ENCODE measurements around the gene CPNE7.

CPNE7 gene

DNA sequence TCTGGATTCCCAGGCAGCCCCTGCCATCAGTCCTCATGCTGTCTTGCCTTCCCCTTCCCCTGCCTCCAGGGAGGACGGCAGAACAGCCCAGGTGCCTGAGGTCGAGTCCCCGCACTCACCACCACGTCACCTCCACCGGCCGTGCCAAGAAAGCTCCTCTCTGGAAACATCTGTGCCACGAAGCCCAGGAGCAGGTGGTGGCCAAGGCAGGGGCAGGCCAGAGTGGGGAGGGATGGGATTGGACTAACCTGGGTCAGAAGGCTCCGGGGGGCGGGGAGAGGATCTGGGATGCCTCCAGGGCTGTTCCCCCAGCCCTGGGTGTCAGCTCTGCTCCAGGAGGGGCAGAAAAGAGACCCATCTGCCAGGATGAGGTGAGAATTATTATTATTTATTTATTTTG is 30.4 kb downstream of the CPNE7 start:
- DNase-seq: no peak

GRCh38 chr16:89607453-89607852 is 31.9 kb downstream of the CPNE7 start:
- no peak for DNase-seq

- DNase-seq: no peak
These were observed 32.6 kb downstream of the CPNE7 start for GRCh38 chr16:89607937-89608740.

- no peak for DNase-seq
These were observed 34.5 kb downstream of the CPNE7 start for GRCh38 chr16:89610108-89610453.

DNA sequence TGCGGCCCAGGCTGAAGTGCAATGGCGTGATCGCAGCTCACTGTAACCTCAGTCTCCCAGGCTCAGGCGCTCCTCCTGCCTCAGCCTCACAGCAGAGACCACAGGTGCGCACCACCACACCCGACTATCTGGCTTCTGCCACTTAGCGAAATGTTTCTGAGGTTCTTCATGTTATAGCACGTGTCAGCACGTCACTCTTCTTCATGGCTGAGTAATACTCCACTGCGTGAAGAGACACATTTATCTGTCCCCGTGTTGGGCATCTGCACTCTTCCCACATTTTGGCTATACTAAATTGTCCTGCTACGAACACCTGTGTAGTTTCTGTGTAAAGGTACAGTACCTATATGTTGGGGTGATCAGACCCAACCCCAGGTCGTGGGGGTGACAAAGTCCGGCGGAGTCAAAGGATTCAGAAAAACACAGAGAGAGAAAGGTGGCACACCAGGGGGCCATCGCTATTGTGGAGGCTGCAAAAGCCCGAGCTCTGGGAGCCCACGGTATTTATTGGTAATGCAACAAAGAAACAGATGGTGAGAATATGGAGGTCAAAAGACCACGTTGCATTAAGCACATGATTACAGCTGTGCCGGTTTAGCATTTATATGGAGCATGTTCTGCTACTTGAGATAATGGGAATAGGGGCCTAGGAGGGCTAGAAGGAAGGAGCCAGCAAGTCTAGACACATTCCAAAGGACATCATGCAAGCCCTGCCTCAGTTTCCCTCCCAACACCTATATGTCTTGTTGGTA is 37.0 kb downstream of the CPNE7 start:
- no peak for DNase-seq

DNA sequence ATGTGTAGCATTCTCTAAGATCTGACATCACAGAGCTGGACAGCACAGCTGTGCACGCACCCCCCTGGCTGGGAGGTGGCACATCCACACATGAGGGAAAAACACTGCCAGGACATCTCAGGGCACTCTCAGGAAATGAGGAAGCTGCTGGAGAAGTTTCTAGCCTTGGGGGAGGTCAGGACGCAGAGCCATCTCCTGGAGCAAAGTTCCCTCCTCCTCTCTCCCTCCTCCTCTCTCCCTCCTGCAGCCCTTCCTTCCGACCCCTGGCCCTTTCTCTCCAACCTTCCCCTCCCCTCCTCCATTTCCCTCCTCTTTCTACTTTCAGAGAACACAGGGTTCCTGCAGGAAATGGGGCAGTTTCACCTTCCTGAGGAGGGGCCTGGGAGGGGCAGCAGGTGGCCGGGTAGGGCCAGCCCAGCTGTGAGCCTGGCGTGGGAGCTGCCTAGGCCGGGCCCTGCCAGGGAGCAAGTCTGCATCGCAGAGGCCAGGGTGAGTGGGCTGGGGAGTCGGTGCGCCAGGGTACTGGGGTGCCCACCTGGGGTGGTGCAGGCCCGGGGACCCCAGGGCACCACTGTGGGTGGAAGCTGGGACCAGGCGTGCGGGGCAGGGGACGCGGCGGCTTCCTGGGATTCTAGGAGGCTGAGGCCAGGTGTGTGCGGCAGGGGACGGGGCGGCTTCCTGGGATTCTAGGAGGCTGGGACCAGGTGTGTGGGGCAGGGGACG is 37.8 kb downstream of the CPNE7 start, which contains the start of gene DPEP1:
DPEP1 (plus strand) TSS at position 412 of the 723 bp plus-strand sequence. CDS start 16,769 bp downstream, outside the sequence.
- DNase-seq: no peak

GRCh38 chr16:89613954-89614459 is 38.4 kb downstream of the CPNE7 start:
- DNase-seq: no peak

- DNase-seq: no peak
These were observed 39.6 kb downstream of the CPNE7 start for GRCh38 chr16:89615176-89615575.

DNA sequence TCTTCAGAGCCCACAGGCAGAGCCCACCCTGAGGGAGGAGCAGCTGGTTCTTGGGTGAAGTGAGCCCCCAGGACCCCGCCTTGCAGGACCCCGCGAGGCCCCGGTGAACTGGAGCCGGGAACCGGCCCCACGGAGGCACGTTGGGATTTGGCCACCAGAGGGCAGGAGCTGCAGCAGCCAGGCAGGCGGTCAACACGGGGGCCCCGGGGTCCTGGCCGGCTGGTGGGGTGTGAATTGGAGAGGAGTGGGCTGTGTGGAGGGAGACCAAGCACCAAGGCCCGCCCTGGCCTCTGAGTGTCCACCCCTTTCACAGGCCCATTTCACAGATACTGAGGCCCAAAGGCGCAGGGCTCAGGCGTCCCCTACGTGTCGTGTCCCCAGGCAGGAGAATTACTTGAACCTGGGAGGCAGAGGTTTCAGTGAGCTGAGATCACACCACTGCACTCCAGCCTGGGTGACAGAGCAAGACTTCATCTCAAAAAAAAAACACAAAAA is 40.1 kb downstream of the CPNE7 start:
- no peak for DNase-seq

- DNase-seq: peak; percentile 12
These were observed 41.1 kb downstream of the CPNE7 start for GRCh38 chr16:89616623-89617022.

GRCh38 chr16:89617036-89617435 is 41.5 kb downstream of the CPNE7 start:
- no peak for DNase-seq

GRCh38 chr16:89618109-89618998 is 42.8 kb downstream of the CPNE7 start:
- no peak for DNase-seq

DNA sequence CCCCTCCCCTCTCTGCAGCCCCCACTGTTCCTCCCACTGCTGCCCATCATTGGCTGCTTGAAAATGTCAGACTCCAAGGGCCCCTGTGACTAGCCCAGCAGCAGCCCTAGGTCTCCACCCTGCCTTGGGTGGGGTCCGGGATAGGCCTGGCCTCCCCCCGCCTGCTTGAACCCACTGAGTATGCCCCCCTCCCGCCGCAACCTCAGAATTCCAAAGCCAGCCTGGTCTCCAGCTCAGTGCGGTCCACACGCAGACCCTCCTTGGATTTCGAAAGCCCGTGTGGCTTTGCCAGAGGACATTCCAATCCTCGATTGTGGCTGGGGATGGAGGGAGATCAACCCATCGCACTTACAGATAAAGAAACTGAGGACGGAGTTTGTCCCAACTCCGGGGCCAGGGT is 44.3 kb downstream of the CPNE7 start:
- DNase-seq: no peak

DNA sequence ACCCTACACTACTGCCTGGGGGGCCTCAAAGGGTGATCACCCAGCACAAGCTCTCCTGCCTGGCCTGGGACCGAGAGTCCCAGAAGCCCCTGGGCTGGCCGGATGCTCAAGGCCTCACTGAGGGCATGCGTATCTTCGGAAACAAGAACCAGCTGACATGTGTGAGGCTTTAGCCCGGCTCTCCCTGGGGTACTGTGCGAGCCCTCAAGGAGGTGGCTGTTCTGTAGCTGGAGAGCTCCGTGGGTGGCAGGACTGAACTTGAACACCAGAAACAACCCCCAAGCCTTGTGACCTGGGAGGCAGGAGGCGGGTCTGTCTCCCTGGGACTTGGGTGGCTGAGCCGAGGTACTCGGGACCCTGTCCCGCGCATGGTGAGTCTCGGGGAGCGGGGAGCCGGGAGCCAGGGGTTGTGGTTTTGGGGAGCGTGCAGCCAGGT is 44.9 kb downstream of the CPNE7 start:
- no peak for DNase-seq

- no peak for DNase-seq
These were observed 45.7 kb downstream of the CPNE7 start for GRCh38 chr16:89621136-89621697.

- DNase-seq: no peak
These were observed 46.3 kb downstream of the CPNE7 start for GRCh38 chr16:89621698-89622409.

- no peak for DNase-seq
These were observed 48.1 kb downstream of the CPNE7 start for GRCh38 chr16:89623511-89624261.

GRCh38 chr16:89624777-89625761 is 49.5 kb downstream of the CPNE7 start:
- no peak for DNase-seq
